Measurements from ENCODE around the gene ZNF518B.

The ZNF518B gene, protein sequence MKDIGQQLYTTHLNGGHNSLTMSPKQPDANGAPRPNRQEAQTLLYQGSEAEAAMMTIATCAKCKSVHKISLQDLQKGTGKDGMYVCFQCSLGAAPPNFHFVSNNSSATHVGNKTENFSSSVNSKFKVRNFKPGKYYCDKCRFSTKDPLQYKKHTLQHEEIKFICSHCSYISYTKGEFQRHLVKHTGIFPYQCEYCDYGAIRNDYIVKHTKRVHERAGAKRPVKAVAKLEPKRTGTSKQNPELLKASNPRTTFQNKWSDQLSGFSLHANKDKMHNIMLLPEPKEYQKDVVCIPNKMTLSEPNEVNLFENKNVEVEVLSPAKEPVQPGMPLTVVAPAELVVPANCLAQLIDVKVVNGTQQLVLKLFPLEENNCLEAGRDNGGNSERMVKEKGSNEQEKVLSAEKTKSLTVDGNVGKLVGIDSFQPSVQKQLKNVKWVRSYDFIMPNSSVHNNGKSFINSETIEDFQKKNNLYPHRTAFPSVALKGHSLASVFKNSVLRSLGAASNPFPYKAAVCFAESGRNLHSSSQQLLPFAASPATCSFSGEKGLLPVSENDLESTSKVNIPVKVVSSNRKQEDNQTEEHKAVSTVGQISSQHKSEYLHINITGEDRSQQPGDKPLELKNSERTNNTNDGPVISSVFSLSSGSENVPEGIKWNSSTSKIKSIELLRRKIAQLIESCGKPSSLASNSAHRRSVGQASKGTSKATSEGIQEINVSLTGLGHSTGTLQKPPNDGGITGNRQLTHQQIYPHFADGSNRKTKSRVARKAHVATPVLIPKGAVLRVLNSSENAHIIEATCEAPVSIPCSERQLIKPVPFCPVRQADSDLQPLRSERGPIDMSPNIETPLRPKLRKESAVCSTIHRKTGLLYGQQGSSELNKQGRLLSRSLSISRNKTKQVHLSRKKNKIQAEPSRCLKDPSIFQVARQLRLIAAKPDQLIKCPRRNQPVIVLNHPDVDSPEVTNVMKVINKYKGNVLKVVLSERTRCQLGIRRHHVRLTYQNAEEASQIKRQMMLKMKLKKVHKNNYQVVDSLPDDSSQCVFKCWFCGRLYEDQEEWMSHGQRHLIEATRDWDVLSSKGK

DNA sequence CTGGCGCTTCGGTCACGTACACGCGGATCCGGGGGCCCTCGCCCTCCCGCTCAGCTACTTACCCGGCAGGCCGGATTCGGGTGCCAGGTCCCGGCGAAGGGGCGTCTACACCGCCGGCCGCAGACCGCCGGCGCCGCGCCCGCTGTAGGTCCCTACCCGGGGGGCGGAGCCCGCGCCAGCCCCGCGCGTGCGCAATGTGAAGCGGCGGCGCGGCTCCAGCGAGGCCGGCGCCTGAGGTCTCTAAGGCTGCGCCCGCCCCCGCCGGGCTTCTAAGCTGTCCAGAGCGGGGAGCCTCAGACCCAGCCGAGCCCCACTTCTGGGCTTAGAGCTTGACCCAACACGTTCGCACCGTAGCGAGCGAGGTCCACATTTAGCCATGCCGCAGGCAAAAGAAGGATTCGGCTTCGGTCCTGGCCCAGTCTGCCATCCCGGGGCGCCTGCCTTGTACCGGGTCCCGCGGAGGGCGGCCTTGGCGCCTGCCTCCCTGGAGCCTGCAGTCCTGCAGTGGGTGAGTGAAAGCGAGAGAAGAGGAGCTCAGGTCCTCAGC, at the start of gene ZNF518B:
ZNF518B (minus strand) TSS at position 172 of the 547 bp plus-strand sequence. CDS start 11,098 bp downstream, outside the sequence.
- DNase-seq (ENCODE audit: low read depth), result peak; percentile 67

DNA sequence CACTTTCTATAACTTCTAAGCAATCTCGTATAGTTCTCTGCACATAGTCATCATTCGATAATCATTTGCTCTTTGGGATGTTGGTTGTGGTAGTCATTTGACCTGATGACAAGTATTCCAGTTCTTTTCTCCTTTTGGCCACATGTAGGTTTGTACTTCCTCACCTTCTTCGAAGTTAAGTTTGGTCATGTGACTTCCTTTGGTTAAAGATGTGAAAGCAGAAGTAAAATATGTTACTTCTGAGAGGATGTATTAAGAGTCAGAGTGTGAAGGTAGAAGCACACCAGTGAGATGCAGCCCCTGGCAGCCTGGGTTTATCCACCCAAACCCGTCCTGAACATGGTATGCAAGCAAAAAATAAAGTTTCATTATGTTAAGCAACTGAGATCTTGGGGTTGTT, 48.9 kb upstream of the ZNF518B start:
- DNase-seq (ENCODE audit: low read depth), result no peak

DNA sequence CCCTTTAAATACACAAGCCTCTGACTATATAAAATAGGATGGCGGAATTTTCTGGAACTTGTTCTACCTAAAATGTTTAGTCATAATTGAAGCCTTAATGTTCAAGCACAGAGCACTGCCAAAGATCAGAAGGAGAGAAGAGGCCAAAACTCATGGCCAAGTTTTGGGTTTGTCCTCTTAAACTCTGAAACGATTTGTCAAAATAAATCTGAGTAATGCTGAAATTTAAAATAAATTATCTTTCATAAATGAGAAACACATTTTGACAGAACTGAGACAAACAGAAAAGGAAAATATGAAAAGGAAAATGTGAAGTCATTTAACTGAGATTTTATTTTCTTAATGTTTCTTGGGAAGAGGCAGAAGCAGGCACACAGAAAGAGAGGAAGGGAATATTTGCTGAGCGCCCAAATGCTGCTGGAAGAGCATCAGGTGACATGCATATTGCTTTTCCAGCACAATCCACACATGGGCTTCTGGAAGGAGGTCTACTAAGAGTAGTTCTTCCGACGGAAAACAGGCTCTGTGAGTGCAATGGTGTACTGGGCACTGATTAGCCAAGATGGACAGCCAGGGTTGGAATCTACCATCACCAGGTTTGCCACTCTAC, 47.4 kb upstream of the ZNF518B start:
- no peak for DNase-seq (ENCODE audit: low read depth)

DNA sequence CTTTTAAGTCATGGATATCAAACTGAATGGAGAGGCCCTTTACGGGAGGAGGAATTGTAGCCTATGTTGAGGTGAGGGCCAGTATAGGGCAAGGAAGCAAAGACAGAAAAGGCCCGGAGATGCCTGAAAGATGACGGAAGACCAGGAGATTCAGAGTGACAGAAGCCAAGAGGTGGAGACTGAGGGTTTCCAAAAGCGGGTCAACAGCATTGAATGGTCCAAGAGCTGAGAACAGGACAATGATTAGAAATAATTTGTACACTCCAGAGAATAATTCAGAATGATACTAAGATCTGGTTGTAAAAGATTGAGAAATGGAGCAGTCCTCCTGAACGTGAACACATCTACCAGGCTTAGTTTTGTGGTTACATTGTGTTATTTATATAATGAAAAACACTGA, 45.5 kb upstream of the ZNF518B start:
- no peak for DNase-seq (ENCODE audit: low read depth)

DNA sequence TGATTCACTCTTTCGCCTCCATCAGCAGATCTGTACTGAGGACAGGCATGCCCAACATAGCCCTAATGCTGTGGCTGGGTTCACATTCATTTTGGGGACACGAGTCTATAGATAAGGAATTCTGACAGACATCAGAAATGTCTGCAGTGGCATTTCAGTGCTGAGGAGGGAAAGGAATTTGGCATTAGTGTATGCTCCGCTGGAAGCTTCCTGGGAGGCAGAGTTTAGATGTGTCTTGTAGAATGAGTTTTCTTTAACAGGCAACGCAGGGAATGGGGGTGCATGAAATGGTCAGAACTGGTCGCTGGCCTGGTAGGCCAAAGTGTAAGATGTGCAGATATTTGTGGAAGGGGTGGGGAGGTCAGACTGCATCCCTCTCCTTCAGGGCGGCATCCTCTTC, 43.5 kb upstream of the ZNF518B start:
- DNase-seq (ENCODE audit: low read depth), result no peak

DNA sequence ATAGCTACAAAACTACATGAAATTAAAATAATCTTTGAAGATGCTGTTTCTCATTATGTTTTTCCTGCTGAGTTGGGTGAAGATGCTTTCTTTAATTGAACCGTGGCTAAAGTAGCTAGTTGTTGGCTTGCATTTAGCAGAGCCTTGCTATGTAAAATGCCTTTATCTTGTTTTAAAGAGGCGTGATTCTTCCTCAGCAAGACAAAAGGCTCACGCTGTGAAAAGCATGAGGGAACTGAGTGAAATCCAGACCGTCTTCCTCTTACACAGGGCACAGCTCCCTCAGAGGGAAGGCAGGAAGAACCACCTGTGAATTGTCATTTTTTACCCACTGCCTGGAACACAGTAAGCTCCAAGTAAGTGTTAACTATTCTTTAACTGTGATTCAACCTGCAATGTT, 39.0 kb upstream of the ZNF518B start:
- no peak for DNase-seq (ENCODE audit: low read depth)

DNA sequence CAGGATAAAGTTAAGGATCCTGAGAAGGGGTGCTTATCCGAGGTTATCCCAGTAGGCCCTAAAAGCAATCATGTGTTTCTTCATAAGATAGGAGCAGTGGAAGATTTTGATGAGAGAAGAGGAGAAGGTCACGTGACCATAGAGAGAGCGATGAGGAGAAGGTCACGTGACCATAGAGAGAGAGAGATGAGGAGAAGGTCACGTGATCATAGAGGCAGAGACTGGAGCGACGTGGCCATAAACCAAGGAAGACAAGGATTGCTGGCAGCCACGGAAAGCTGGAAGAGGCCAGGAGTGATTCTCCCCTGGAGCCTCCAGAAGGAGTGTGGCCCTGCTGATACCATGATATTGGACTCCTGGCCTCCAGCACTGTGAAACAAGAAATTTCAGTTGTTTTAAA, 38.4 kb upstream of the ZNF518B start:
- DNase-seq (ENCODE audit: low read depth), result no peak

DNA sequence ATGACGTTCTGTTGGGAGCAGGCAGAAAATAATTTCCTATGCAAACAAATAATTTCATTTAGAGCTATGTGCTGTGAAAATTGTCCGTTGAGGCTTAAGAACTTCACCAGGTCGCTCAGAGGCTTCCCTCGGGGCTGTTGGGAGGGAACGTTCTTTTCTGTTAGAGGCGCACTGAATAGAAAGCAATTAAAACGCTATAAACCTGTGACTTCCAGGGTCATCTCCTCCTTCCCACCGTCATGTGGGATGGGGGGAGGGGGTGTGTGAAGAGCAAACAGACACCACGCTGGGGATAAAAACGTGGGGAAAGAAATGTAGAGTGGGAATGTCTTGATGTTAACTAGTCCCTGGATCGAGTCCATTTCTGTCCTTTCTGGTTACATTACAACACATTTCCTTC, 35.2 kb upstream of the ZNF518B start:
- no peak for DNase-seq (ENCODE audit: low read depth)

DNA sequence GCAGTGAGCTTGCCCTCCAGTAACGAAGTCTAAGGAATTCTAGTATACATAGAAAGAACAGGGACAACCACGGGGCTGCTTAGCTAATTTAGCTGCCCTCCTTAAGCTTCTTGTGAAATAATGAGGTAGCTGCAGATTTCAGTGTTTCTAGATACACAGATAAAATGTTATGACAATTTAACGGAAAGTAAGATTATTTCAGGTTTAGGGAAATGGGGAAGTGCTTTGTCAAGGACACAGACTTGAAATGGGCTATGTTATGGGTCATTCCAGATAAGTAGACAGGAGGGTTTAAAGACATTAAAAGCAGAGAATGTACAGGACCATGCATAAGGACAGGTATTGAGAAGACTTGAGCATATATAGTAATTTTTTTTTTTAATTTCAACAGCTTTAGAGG, 34.2 kb upstream of the ZNF518B start:
- DNase-seq (ENCODE audit: low read depth), result no peak

DNA sequence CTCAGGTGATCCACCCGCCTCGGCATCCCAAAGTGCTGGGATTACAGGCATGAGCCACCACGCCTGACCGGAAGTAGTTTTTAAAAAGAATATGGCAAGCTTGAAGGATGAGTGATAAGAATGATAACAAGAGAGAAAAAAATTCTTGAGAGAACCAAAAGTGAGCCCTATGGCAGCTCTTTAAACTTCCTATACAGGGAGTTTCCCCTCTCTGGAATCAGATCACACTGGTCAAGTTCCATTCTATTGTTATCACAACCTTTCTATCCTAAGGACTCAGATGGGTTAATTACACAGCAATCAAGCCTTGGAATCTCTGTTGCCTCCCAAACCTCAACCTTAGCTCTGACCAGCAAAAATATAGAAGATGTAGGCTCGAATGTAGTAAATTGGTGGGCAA, 33.8 kb upstream of the ZNF518B start:
- no peak for DNase-seq (ENCODE audit: low read depth)

DNA sequence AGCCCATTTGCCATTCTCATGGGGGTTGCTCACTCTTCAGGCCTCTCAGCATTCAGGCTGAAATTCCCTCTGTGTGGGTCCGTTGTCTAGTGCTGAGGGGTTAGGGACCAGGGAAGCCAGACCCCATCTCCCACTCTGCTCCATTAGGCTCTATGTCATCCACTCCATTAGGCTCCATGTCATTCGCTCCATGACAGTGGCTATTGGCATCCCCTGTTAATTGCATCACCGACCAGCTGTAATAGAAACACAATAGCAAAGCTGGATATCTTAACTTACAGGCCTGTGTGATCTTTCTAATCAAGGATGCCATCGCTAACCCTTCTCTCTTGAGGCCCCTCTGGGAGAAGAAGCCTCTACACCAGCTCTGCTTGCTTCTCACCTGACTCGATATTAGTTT, 25.7 kb upstream of the ZNF518B start:
- no peak for DNase-seq (ENCODE audit: low read depth)

DNA sequence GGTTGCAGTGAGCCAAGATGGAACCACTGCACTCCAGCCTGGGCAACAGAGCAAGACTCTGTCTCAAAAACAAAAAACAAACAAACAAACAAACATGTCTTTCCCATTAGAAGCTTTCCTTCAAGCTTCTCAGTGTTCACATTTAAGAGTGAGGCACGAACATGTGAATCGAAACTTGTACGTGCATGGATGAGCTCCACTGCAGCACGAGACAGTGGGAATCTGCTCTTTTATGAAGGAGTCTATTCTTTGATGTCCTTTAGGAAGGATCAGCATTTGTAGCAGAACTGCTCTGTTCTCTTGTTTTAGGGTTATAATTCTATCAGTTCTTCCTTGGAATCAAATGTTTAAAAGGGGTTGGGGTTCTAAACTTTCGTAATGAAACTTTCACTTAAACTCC, 23.4 kb upstream of the ZNF518B start:
- no peak for DNase-seq (ENCODE audit: low read depth)

DNA sequence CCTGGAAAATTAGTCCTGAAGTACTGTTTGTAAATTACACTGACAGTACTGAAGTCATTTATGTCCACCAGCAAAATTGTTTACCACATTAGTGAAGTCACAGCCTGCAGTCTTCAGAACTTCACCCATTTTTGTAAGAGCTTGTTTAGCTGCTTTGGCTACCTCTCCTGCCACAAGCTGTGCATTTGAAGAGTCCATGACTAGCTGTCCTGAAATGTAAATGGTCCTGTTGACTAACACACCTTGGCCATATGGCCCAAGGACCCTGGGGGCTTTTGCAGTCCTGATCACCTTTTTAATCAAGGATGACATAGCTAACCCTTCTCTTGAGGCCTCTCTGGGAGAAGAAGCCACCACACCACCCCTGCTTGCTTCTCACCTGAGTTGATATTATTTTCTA, 21.4 kb upstream of the ZNF518B start:
- no peak for DNase-seq (ENCODE audit: low read depth)

DNA sequence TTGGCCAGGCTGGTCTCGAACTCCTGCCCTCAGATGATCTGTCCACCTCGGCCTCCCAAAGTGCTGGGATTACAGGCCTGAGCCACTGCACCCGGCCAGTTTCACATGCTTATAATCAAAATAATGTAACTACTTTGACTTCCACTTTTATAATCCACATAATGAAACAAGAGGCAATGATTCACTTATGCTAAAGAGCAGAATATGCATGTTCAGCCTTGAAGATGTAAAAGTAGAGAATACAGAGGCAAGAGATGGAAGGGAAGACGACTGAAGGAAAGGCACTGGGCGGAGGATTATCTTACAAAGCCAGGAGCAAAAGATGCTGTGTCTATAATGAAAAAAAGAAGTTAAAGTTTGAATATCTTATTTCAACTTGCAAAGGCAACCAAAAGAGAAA, 13.3 kb upstream of the ZNF518B start:
- no peak for DNase-seq (ENCODE audit: low read depth)

DNA sequence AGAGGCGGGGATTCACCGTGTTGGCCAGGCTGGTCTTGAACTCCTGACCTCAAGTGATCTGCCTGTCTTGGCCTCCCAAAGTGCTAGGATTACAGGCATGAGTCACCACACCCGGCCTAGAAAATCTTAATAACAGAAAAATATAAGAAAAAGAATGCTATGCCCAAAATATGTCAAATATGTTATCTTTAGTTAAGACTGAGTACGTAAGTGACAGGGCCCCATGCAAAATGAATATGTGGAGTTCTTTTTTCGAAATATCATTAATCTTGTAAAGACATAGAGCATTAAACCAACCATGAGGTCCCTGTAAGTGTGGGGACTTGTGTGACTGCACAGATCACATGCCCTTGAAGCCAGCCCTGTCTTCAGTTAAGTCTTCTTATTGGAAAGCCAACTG, 8.9 kb upstream of the ZNF518B start:
- peak; percentile 21 for DNase-seq (ENCODE audit: low read depth)

DNA sequence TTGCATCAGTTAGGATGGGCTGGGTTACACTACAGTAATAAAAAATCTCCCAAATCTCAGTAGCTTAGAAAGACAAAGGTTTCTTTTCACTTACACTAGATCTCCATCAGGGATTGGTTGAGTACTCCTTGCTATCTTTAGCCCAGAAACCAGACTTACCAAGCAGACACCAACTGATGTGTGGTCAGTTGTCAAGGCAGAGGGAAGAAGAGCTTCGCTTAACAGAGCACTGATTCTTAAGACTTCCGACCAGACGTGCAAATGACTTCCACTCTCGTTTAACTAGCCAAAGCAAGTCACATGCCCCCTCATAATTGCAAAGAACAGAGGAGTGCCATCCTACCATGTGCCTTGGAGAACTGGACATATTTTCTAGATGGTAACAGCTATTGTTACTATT, 5.7 kb upstream of the ZNF518B start:
- DNase-seq (ENCODE audit: low read depth), result no peak

DNA sequence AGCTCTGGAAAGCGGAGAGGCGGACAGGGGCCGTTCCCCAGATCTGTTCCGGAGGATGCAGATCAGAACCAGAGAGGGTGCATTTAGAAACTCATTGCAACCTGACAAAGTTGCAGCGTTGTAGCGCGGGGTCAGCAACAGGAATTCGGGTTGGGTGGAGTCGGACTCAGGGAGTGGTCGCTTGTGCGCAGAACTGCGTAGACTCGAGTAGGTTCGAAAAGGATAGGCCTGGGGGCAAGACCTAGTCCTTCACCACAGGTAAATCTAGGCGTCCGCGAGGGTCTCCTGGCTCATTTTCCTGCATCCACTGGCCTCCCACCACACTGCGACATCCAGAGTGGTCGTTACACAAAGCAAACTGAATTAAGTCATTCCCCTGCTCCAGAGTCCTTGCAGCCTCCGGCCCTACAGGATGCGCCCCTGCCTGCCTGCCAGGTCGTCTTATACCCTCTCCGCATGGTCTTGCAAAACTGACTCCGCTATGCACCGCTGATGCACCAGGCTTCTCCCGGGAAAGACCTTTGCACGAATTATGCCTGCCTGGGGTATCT, 4.7 kb upstream of the ZNF518B start:
- no peak for DNase-seq (ENCODE audit: low read depth)

DNA sequence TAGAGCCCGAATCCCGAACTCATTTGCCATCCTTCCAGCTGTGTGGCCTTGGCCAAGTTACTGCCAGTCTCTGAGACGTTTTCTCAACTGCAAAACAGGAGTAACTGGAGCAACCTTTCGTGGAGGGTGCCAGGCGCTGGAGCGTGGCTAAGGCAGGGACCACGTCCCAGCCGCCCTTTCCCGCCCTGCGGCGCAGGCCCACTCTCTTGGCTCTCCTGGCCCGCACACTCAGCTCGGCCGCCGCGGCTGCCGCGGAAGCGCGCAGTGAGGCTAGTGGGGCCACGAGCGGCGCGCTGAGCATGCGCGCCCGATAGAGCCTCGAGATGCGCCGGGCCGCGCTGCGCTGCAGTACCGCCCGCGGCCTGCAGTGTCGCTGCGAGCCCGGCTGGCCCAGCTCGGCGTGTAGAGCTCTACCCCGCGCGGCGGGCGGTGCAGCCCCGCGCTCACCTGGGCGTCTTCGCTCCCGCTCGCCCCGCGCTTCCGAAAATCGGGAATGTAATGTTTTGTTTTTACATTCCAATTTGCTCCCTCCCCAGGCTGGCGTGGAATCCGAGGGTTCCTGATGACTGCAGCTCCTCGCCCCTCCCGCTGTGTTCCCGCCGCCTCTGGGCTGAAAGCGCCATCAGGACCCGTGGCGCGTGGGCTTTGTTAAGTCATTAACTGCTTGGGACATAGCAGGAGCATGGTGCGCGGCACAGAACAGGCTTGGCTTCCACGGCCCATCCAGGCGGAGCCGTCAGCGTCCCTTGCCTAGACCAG, 4.0 kb upstream of the ZNF518B start:
- peak; percentile 69 for DNase-seq (ENCODE audit: low read depth)

DNA sequence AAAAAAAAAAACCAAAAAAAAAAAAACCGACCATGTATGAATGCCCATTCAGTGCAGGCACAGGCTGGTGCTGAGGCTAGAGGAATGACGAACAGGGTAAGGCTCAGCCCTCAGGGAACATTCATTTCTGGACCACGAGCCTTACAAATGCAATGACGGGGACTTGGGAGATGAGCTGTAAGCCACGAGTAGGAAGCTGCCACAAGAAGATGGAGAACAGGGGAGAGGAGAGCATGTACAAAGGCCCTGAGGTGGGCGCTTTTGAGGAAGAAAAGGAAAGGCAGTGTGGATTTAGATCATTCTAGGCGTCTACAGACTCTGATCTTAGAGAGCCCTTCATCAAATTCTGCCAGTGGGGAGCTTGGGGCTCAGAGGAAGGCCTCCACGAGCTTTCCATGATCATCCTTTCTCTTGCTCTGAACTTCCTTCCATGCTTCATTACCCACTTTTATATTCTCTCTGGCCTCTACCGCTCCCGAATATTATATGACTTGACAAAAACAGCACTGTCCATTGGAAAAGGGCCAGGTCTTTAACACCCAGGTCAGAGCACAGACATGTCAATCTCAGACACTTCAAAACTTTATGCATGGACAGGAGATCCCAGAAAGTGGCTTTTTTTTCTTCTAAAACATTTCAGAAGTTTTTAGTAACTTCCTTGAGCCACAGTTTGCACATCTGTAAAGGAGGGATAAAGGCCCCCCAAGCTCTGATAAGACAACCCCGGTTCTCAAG, 3.3 kb upstream of the ZNF518B start:
- no peak for DNase-seq (ENCODE audit: low read depth)

DNA sequence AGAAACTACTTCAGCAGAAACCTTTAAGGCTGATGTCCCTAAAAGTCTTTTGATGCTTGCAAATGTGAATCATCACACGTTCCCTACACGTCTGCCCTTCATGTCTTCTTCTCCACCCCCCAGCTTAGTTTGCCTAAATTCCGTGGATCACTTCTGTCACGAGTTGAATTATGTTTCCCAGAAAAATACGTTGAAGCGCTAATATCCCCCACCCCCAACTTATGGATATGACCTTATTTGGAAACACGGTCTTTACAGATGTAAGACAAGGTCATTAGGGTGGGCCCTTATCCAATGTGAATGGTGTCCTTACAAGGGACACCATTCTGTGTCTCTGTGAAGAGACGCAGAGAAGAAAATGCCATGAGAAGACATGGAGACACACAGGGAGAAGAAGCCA, 2.1 kb upstream of the ZNF518B start:
- DNase-seq (ENCODE audit: low read depth), result no peak
